OCI-LY3 (cell line): Measurements from ENCODE around the gene SH2D1B.
"Not testable (repeated sequence)": the region's sequence is repeated elsewhere in the genome, so short reads cannot be mapped to it uniquely, and the experiment has no call there.

ENCODE experiments used
- H2AFZ ChIP-seq: fragments of 200-600, 300-600 bp; shearing (Covaris generic); 2 replicates; pipeline ENCODE4 v1.6.0; 2014; ENCODE audit warnings: antibody characterized with exemption, low read depth, low read length
- H3K27ac ChIP-seq: fragments of 200-600, 300-600 bp; sonication (generic); 2 replicates; pipeline ENCODE4 v1.5.1; 2014; ENCODE audit warnings: mild to moderate bottlenecking, low read length, moderate library complexity, mixed read lengths
- H3K27me3 ChIP-seq: fragments of 200-600, 300-600 bp; sonication (generic); 2 replicates; pipeline ENCODE4 v1.6.1; 2014; ENCODE audit warnings: low read depth, low read length, mixed read lengths
- H3K36me3 ChIP-seq: fragments of 200-600, 300-600 bp; sonication (generic); replicated peaks from 2 replicates; pipeline ENCODE3; 2014; ENCODE audit warnings: low read depth, low read length, mixed read lengths
- H3K4me1 ChIP-seq: fragments of 300-600, 200-600 bp; sonication (generic); 2 replicates; pipeline ENCODE4 v1.6.1; 2014; ENCODE audit warnings: low read length, mixed read lengths
- H3K4me2 ChIP-seq: fragments of 200-600, 300-600 bp; sonication (generic); 2 replicates; pipeline ENCODE4 v1.6.1; 2014; ENCODE audit warnings: low read length, mixed read lengths
- H3K4me3 ChIP-seq: fragments of 300-600, 200-600 bp; sonication (generic); 2 replicates; pipeline ENCODE4 v1.5.1; 2014; ENCODE audit warnings: antibody characterized with exemption, mild to moderate bottlenecking, low read length, moderate library complexity
- H3K79me2 ChIP-seq: fragments of 300-600, 200-600 bp; shearing (Covaris generic); 2 replicates; pipeline ENCODE4 v1.6.1; 2014; ENCODE audit warnings: mild to moderate bottlenecking, low read length, mixed read lengths
- H3K9ac ChIP-seq: fragments of 300-600, 200-600 bp; shearing (Covaris generic); 2 replicates; pipeline ENCODE4 v1.6.0; 2014; ENCODE audit warnings: mild to moderate bottlenecking, low read length, moderate library complexity
- H3K9me3 ChIP-seq: fragments of 200-600, 300-600 bp; shearing (Covaris generic); 2 replicates; pipeline ENCODE4 v1.6.1; 2014; ENCODE audit warnings: low read length, mixed read lengths; ENCODE audit not compliant: insufficient read depth
- H4K20me1 ChIP-seq: fragments of 200-600, 300-600 bp; sonication (generic); 2 replicates; pipeline ENCODE4 v1.6.1; 2016; ENCODE audit warnings: low read length, mixed read lengths; ENCODE audit not compliant: insufficient read depth
- EZH2phosphoT487 ChIP-seq: fragments of 200-600 bp; shearing (Covaris generic); IDR thresholded peaks from 2 replicates; pipeline ENCODE4 v1.6.1; 2018; ENCODE audit warnings: antibody characterized with exemption, mixed run types, low read depth
- TF ChIP-seq, protein P1 (sequence below): fragments of 200-600, 300-600 bp; sonication (generic); IDR thresholded peaks from 2 replicates; pipeline ENCODE4 v1.5.1; 2014; ENCODE audit warnings: antibody characterized with exemption, low read length, low read depth

Gene SH2D1B

DNA sequence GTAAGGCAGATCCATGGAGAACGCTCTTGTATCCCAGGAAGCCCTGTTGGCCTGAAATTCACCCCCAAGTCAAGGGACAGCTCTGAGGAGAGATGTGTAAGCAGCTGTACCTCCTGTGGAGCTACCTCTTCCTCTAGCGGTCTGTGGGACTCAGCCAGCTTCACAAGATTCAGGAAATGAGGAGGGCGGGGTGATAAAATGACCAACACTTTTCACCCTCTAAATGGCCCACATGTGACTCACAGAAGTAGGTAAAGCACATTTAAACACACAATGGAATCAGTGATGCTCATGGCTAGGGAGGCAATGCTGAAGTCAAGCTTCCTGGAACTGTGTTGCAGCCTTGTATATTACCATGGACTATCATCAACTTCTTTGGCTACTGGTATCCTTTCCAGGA, at the start of gene SH2D1B:
Gene SH2D1B (minus strand): TSS at position 135 of the 400 bp plus-strand sequence. CDS start 120 bp downstream, at position 15.
- Histone ChIP-seq H2AFZ (no peak within 1 kb of the TSS), H3K4me1 (no peaks in the 10 kb centered on the region), H4K20me1 (no peaks in the 10 kb centered on the region), H3K4me2 (no peak within 1 kb of the TSS), H3K79me2 (no peaks in the 10 kb centered on the region), H3K4me3 (no peak within 1 kb of the TSS), H3K36me3 (no peaks in the 10 kb centered on the region), H3K27me3 (peaks cover 18% of the 10 kb centered on the region; the same call in 1 of the 2 replicates), H3K9me3 (no peaks in the 10 kb centered on the region), H3K9ac (no peak within 1 kb of the TSS), H3K27ac (no peak within 1 kb of the TSS)
- TF ChIP-seq, protein P1, sequence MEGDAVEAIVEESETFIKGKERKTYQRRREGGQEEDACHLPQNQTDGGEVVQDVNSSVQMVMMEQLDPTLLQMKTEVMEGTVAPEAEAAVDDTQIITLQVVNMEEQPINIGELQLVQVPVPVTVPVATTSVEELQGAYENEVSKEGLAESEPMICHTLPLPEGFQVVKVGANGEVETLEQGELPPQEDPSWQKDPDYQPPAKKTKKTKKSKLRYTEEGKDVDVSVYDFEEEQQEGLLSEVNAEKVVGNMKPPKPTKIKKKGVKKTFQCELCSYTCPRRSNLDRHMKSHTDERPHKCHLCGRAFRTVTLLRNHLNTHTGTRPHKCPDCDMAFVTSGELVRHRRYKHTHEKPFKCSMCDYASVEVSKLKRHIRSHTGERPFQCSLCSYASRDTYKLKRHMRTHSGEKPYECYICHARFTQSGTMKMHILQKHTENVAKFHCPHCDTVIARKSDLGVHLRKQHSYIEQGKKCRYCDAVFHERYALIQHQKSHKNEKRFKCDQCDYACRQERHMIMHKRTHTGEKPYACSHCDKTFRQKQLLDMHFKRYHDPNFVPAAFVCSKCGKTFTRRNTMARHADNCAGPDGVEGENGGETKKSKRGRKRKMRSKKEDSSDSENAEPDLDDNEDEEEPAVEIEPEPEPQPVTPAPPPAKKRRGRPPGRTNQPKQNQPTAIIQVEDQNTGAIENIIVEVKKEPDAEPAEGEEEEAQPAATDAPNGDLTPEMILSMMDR: no peak
- TF ChIP-seq EZH2phosphoT487: no peak

DNA sequence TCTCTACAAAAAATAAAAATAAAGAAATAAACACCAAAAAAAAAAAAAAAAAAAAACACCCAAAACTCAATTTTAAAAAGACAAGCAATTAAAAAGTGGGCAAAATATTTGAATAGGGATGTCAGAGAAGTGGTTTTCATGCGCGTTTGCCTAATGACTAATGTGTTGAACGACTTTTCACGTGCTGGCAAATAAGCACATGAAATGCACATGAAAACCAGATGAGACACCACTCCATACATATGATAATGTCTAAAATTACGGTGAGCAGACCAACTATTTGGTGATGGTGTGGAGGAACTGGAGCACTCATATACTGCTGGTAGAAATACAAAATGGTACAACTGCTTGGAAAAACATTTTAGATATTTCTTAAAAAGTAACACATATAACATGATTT, 46.3 kb upstream of the SH2D1B start:
- Histone ChIP-seq H3K36me3 (no peaks in the 10 kb centered on the region), H3K4me1 (no peaks in the 10 kb centered on the region), H3K27me3 (no peaks in the 10 kb centered on the region), H3K9me3 (no peaks in the 10 kb centered on the region), H3K4me2 (no peak overlapping the region), H2AFZ (no peak overlapping the region), H3K4me3 (no peak overlapping the region), H4K20me1 (no peaks in the 10 kb centered on the region), H3K27ac (no peak overlapping the region), H3K79me2 (no peaks in the 10 kb centered on the region), H3K9ac (no peak overlapping the region)
- TF ChIP-seq, protein P1: no peak
- no peak for TF ChIP-seq EZH2phosphoT487

DNA sequence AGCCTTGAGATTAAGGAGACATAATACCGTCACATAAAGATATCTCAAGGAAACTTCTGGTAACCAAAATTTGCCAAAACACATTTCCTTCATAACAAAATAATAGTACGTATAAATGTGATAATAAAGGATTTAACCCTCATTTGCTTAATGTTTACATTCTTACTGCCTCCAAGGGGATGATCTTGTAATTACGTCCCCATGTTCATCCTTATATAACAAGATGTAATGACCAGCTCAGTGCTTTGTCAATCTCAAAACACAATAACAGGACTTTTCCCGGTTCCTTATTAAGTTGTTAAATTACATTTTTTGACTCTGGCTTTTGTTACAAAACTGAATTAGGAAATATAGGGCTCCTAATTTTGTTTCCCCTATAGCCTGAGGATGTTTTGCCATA, 44.4 kb upstream of the SH2D1B start:
- TF ChIP-seq, protein P1: no peak
- TF ChIP-seq EZH2phosphoT487: no peak
- no peak overlapping the region for H3K4me2 ChIP-seq
- no peaks in the 10 kb centered on the region for H3K79me2 ChIP-seq
- H3K27ac ChIP-seq: no peak overlapping the region
- H3K27me3 ChIP-seq: no peaks in the 10 kb centered on the region
- H3K4me3 ChIP-seq: no peak overlapping the region
- H3K9ac ChIP-seq: no peak overlapping the region
- H4K20me1 ChIP-seq: no peaks in the 10 kb centered on the region
- H3K9me3 ChIP-seq: no peaks in the 10 kb centered on the region
- no peaks in the 10 kb centered on the region for H3K36me3 ChIP-seq
- no peak overlapping the region for H2AFZ ChIP-seq
- H3K4me1 ChIP-seq: no peaks in the 10 kb centered on the region

DNA sequence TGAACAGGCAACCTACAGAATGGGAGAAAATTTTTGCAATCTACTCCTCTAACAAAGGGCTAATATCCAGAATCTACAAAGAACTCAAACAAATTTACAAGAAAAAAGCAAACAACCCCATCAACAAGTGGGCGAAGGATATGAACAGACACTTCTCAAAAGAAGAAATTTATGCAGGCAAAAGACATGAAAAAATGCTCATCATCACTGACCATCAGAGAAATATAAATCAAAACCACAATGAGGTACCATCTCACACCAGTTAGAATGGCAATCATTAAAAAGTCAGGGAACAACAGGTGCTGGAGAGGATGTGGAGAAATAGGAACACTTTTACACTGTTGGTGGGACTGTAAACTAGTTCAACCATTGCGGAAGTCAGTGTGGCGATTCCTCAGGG, 42.4 kb upstream of the SH2D1B start:
- H3K4me2 ChIP-seq, H3K4me1 ChIP-seq, H3K9me3 ChIP-seq, H2AFZ ChIP-seq, H3K9ac ChIP-seq, H3K27ac ChIP-seq, H3K79me2 ChIP-seq, H3K36me3 ChIP-seq, H3K4me3 ChIP-seq, H4K20me1 ChIP-seq, H3K27me3 ChIP-seq: not testable (repeated sequence)

DNA sequence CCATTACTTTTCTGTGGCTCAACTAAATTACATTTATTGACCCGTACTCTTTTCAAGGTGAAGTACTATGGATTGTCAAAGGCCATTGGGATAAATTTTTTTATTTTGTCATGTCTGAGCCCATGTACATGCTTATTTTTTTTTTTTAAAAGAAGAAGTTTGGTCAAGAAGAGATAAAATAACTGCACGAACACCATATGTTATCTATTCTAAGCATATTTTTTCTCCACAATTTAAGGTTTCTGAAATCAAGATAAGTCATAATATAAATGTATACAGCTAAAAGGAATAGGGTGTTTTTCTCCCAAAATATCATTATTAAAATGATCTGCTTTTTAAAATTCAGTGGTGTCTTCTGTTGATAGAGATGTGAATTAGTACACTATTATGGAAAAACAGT, 35.0 kb upstream of the SH2D1B start:
- Histone ChIP-seq H4K20me1 (no peaks in the 10 kb centered on the region), H3K79me2 (no peaks in the 10 kb centered on the region), H3K4me2 (no peak overlapping the region), H3K27me3 (peaks cover 13% of the 10 kb centered on the region; the same call in 1 of the 2 replicates), H3K4me1 (peaks cover 16% of the 10 kb centered on the region), H3K9ac (no peak overlapping the region), H3K27ac (no peak overlapping the region), H3K36me3 (no peaks in the 10 kb centered on the region), H3K4me3 (no peak overlapping the region), H2AFZ (no peak overlapping the region), H3K9me3 (no peaks in the 10 kb centered on the region)
- TF ChIP-seq, protein P1: no peak
- no peak for TF ChIP-seq EZH2phosphoT487
